ENCODE measurements around the gene CCSAP. TPM values are rescaled to one million over a fixed set of nuclear protein-coding genes. Genes with fewer than 3 reads are reported as not detected.

The CCSAP gene
- total RNA-seq, 2 donors from 2014 or later: 2.1 to 2.7 TPM

GRCh38 chr1:229370601-229371021 is 27.8 kb upstream of the CCSAP start:
- intact Hi-C loops (cut with DNase I, micrococcal nuclease): no loop called here
- no peak for ATAC-seq
- DNase-seq: no peak

GRCh38 chr1:229368347-229368746 is 25.5 kb upstream of the CCSAP start:
- DNase-seq: no peak
- intact Hi-C loops (cut with DNase I, micrococcal nuclease): no loop called here
- ATAC-seq: no peak

GRCh38 chr1:229365569-229365968 is 22.7 kb upstream of the CCSAP start:
- intact Hi-C loops (cut with DNase I, micrococcal nuclease): no loop called here
- no peak for ATAC-seq
- DNase-seq: no peak

DNA sequence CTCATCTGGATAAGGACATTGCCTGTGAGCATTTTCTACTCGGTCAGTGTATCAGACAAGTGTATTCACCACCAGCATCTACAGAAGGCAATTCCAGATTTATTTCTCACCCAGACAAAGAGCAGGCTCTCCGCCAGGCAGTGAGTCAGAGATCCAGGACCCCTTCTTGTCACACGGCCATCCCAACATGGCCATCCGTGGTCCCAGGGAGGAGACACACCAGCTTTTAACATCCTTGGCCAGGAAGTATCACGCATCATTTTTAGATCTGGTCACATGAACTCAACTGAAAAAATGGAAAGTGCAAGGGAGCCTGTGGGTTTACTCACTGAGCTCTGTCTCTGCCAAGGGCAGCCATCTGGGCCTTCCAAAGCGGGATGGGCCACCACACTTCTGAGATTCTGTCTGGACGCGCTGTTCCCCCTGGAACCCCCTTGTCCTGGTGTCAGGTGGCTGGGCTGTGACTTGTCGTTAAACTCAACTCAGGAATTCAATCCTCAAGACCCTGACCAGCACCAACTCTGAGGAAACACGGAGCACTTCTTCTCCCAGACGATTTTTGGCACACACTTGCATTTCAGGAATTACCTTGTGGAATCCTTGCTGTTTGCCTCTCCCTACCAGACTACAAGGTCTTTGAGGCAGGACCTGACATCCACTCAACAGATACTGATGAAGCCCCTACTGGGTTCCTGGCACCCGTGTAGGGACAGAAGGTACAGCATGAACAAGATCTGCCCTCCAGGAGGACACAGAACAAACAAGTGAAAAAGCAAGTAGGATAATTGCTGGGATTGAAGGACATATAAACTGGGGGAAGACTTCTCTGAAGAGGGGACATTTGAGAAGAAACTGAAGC is 21.6 kb upstream of the CCSAP start:
- DNase-seq (no peak), ATAC-seq (no peak)
- intact Hi-C loops (cut with DNase I, micrococcal nuclease): no loop called here

GRCh38 chr1:229363723-229364122 is 20.9 kb upstream of the CCSAP start:
- intact Hi-C loops (cut with DNase I, micrococcal nuclease): no loop called here
- ATAC-seq (no peak), DNase-seq (no peak)

DNA sequence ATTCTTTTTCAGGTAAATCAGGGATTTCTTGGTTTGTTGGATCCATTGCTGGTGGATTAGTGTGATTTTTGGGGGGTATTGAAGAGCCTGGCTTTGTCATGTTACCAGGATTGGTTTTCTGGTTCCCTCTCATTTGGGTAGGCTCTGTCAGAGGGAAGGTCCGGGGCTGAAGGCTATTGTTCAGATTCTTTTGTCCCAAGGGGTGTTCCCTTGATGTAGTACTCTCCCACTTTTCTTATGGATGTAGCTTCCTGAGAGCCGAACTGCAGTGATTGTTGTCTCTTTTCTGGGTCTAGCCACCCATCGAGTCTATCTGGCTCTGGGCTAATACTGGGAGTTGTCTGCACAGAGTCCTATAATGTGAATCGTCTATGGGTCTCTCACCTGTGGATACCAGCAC is 17.6 kb upstream of the CCSAP start:
- ATAC-seq: no peak
- no peak for DNase-seq
- intact Hi-C loops (cut with DNase I, micrococcal nuclease): no loop called here

DNA sequence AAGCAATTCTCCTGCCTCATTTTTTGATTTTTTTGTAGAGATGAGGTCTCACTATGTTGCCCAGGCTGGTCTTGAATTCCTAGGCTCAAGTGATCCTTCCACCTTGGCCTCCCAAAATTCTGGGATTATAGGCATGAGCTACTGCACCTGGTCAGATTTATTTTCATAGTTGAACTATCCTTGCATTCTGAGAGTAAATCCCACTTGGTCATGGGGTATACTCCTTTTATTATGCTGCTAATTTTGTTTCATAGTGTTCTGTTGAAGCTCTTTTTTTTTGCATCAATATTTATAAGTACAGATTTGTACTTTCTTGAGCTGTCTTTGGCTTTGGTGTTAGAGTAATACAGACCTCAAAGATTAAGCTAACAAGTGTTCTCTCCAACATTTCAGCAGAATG is 12.8 kb upstream of the CCSAP start:
- intact Hi-C loops (cut with DNase I, micrococcal nuclease): no loop called here
- ATAC-seq: no peak
- DNase-seq: no peak

- ATAC-seq: no peak
- intact Hi-C loops (cut with DNase I, micrococcal nuclease): no loop called here
Measured at GRCh38 chr1:229354226-229354625, 11.4 kb upstream of the CCSAP start.

DNA sequence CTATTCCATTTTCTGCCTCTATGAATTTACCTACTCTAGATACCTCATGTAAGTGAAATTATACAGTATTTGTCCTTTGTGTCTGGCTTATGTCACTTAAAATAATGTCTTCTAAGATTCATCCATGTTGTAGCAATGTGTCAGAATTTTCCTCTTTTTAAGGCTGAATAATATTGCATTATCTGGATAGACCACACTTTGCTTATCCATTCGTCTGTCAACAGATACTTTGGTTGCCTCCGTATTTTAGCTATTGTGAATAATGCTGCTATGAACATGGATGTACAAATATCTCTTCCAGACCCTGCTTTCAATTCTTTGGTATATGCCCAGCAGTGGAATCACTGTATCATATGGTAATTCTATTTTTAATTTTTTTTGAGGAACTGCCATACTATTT is 10.1 kb upstream of the CCSAP start:
- DNase-seq (no peak), ATAC-seq (no peak)
- intact Hi-C loops (cut with DNase I, micrococcal nuclease): no loop called here

More at GRCh38 chr1:229354226-229354625, 11.4 kb upstream of the CCSAP start:
- DNase-seq: no peak

DNA sequence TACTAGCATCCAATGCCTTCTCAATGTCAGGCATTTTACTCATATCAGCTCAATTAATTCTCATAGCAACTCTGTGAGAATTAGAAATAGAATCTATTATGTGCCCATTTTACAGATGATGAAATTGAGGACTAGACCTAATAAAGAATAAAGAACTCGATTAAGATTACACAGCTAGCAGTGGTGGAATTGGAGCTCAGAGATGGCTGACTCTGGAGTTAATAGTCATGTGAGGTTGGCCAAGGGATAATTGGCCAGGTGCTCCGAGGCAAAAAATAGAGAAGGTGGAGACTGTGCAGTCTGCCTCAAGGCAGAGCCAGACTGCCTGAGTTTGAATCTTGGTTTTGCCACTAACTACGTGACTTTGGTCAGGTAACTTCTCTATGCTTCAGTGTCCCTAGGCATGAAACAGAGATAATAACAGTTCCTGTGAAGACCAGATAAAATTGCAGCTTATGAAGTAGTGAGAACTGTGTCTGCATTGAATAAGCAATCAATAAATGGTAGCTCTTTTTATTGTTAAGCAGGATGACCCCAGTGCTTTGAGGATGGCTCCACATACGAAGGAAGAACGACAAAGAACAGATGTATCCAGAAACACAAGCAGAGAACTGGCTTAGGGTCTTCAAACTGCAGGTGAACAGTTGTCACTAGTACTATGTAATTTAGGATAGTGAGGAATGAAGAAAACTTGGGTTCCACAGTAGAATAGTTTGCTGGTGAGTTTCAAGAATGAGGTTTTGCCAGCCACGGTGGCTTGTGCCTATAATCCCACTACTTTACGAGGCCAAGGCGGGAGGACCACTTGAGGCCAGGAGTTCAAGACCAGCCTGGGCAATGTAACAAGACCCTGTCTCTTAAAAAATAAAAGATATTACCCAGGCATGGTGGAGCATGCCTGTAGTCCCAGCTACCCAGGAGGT is 6.9 kb upstream of the CCSAP start:
- ATAC-seq (no peak), DNase-seq (no peak)
- intact Hi-C loops (cut with DNase I, micrococcal nuclease): no loop called here

DNA sequence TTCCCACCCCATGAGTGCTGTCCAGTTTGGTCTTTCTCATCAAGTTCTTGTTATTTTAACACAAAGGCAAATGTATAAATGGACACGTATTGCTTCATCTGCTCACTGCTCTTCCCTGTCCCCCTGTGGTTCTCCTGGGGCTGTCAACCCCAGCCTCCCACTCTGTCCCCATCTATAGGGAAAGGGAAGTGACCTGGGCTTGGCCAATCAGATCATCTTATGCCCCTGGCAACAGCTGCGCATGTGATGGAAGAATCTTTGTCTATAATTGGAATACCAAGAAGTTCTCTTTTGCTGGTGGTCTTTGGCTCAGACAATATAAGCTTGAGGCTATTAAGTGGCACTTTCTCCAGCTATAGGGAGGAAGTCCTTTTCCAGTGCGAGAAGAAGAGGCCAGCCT is 4.7 kb upstream of the CCSAP start:
- no peak for ATAC-seq
- no peak for DNase-seq
- intact Hi-C loops (cut with DNase I, micrococcal nuclease): no loop called here

DNA sequence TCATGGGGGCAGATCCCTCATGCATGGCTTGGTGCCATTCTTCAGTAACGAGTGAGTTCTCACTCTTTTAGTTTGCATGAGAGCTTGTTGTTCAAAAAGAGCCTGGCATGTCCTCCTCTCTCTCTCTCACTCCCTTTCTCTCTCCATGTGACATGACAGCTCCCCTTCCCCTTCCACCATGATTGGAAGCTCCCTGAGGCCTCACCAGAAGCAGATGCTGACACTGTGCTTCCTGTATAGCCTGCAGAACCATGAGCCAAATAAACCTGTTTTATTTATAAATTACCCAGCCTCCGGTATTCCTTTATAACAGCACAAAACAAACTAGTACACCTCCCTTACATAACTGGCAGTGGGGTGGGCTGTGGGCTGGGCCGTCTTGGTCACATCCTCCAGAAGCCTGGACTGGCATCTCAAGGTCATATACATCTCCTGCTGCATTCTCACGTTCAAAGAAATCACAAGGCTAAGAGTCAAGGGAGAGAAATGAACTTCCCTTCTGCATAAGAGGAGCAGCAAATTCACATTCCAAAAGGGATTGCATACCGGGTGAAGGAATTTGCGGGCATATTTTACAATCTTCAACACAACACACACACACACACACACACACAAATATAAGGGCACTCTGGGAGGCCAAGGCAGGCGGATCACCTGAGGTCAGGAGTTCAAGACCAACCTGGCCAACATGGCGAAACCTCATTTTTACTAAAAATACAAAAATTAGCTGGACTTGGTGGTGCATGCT is 2.3 kb upstream of the CCSAP start:
- no peak for DNase-seq
- intact Hi-C loops (cut with DNase I, micrococcal nuclease): no loop called here

GRCh38 chr1:229344139-229344538 is 1.3 kb upstream of the CCSAP start:
- DNase-seq (no peak), ATAC-seq (no peak)
- intact Hi-C loops (cut with DNase I, micrococcal nuclease): no loop called here

More for the DNA sequence above, 2.3 kb upstream of the CCSAP start:
- ATAC-seq: no peak

DNA sequence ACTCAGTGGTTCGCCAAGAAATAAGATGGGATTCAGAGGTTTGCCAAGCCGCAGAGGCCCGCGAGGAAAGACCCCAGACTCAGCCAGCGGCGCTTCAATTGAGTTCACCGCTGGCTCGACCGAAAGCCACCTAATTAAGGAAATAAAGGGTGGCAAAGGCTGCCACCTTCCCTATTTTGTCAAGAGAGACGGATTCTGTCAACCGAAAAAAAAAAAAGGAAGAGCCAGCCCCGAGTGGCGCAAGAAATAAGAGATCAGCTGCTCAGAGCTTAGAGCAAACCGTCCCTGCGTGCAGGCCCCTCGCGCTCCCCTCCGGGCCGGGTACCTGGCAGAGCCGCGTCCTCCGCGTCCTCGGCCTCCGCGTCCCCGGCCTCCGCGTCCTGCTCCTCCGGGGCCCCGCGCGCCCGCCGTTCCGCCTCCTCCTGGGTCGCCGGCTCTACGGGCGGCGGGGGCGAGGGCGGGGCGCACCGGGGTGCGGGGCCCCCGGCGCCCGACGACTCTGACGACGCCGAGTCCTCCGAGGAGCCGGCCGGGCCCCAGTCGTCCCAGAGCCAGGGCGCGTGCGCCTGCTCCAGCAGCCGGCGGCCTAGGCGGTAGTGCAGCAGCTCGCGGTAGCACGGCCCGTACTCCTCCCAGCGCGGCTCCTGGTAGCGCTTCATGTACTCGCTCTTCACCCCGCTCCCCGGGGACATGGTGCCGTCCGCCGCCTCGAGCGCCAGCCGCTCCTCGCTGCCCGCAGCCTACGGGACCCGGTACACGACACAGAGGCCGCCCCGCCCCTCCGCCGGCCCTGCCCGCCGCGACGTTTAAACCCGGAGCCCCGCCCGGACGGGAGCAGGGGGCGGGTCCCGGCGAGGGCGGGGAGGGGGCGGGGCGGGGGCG is 832 bp downstream of the CCSAP start:
- peak; percentile 96 for ATAC-seq
- intact Hi-C loops (cut with DNase I, micrococcal nuclease): no loop called here
- DNase-seq: peak; percentile 88 to 92

- intact Hi-C loops (cut with DNase I, micrococcal nuclease): no loop called here
- DNase-seq: no peak
- no peak for ATAC-seq
Measured at GRCh38 chr1:229340496-229340895, 2.4 kb downstream of the CCSAP start.

DNA sequence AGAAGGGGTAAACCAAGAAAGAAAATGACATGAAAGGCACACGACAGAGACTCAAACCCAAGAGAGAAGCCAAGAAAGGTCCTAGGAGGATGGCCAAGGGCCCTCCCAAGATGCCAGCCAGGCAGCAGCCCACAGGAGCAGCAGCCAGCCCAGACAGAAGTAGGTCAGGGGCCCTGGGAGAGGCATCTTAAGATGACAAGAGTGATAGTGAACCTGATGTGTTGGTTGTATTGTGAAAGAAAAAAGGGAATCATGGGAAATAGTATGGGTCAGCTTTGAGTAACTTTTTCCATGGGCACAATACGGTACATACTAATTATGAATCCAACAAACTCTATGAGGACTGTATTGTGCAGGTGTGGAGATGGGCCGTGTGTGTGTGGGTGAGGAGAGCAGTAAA is 3.3 kb downstream of the CCSAP start:
- ATAC-seq (no peak), DNase-seq (no peak)
- intact Hi-C loops (cut with DNase I, micrococcal nuclease): loop anchor here in 1 of 2 donors (10.0 kb wide), 1 partner anchor 55 kb away; no protein-coding TSS in a partner anchor

GRCh38 chr1:229339086-229339485 is 3.8 kb downstream of the CCSAP start:
- intact Hi-C loops (cut with DNase I, micrococcal nuclease): loop anchor here in 1 of 2 donors (10.0 kb wide), 1 partner anchor 54 kb away; no protein-coding TSS in a partner anchor
- DNase-seq: no peak
- no peak for ATAC-seq

DNA sequence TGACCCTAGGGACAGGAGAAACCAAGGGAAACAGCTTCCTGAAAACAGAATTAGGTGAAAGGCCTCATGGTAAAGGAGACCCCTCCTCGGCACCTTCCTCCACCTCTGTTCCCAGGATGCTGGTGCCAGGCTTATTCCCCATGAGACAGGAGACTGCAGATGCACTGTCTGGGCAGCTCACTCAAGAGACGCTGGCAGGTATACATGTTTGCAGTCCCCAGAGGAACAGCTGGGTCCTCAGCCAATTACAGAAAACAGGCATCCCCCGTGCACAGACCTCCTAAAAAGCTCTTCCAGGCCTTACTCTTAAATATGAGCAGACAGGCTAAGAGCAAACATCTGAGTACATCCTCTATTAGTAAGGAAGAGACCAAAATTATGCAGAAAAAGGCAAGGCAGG is 6.5 kb downstream of the CCSAP start:
- intact Hi-C loops (cut with DNase I, micrococcal nuclease): loop anchor here in 1 of 2 donors (10.0 kb wide), 1 partner anchor 52 kb away; no protein-coding TSS in a partner anchor
- no peak for DNase-seq
- no peak for ATAC-seq
